PC-9 (cell line): ENCODE measurements around the gene ADGRL3.

Experiments
- CTCF ChIP-seq: fragments of 200-600 bp; sonication (generic); conservative IDR thresholded peaks from 2 replicates; pipeline ENCODE4 v1.6.1; 2017; ENCODE audit warnings: mixed run types, antibody characterized with exemption, mild to moderate bottlenecking, moderate library complexity
- EZH2 ChIP-seq: fragments of 200-600 bp; sonication (generic); IDR thresholded peaks from 2 replicates; pipeline ENCODE4 v1.8.0; 2017; ENCODE audit warnings: antibody characterized with exemption, low read depth

- TF ChIP-seq CTCF = no peak
- TF ChIP-seq EZH2 = no peak
Observed at GRCh38 chr4:62018537-62018936, 818.4 kb downstream of the ADGRL3 start.
